ENCODE data around the gene SYPL2.

DNA sequence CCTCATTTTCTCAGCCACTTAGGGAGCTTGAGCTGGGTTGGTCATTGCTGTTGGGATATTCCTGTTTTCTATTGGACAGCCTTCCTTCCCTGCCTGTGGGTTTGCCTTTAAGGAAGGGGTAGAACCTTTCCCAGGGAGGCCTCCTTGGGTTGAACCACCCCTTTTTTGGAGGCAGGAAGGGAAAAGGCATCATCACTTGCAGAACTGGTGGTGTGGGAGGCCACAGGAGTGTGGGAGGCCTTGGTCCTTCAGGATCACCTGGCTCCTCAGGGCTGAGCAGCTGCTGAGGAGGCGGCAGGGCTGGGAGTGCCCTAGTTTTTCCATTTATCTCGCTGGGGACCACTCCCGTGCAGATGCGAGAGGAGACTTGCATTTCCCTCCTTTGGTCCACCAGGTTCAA is 26.9 kb downstream of the SYPL2 start:
- TF ChIP-seq, protein P1, sequence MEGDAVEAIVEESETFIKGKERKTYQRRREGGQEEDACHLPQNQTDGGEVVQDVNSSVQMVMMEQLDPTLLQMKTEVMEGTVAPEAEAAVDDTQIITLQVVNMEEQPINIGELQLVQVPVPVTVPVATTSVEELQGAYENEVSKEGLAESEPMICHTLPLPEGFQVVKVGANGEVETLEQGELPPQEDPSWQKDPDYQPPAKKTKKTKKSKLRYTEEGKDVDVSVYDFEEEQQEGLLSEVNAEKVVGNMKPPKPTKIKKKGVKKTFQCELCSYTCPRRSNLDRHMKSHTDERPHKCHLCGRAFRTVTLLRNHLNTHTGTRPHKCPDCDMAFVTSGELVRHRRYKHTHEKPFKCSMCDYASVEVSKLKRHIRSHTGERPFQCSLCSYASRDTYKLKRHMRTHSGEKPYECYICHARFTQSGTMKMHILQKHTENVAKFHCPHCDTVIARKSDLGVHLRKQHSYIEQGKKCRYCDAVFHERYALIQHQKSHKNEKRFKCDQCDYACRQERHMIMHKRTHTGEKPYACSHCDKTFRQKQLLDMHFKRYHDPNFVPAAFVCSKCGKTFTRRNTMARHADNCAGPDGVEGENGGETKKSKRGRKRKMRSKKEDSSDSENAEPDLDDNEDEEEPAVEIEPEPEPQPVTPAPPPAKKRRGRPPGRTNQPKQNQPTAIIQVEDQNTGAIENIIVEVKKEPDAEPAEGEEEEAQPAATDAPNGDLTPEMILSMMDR (IDR thresholded peaks at IDR 0.05), result no peak
- no peak for TF ChIP-seq POLR2A (IDR thresholded peaks at IDR 0.05)
